Subcutaneous adipose tissue (tissue), 4 donors: ENCODE measurements around the gene GP1BB. TPM values are rescaled to one million over a fixed set of nuclear protein-coding genes. Genes with fewer than 3 reads are reported as not detected.

Experiments
- CTCF ChIP-seq: fragments of 450-650 bp; IDR thresholded peaks from one replicate; pipeline ENCODE4 v1.5.1; 2016; ENCODE audit warnings: low read depth, mild to moderate bottlenecking, control low read depth, antibody characterized with exemption, moderate library complexity
- total RNA-seq, 4 donors: library from RNA; depleted of rRNA; stranded (reverse); fragments of >200 nt; gene quantifications; one replicate each; pipeline ENCODE4 v1.1.0, GENCODE V29; 2016

GP1BB gene
- total RNA-seq, 4 donors from 2014 or later: 0.34 to 2.8 (median 1.5) TPM; not detected in 1

DNA sequence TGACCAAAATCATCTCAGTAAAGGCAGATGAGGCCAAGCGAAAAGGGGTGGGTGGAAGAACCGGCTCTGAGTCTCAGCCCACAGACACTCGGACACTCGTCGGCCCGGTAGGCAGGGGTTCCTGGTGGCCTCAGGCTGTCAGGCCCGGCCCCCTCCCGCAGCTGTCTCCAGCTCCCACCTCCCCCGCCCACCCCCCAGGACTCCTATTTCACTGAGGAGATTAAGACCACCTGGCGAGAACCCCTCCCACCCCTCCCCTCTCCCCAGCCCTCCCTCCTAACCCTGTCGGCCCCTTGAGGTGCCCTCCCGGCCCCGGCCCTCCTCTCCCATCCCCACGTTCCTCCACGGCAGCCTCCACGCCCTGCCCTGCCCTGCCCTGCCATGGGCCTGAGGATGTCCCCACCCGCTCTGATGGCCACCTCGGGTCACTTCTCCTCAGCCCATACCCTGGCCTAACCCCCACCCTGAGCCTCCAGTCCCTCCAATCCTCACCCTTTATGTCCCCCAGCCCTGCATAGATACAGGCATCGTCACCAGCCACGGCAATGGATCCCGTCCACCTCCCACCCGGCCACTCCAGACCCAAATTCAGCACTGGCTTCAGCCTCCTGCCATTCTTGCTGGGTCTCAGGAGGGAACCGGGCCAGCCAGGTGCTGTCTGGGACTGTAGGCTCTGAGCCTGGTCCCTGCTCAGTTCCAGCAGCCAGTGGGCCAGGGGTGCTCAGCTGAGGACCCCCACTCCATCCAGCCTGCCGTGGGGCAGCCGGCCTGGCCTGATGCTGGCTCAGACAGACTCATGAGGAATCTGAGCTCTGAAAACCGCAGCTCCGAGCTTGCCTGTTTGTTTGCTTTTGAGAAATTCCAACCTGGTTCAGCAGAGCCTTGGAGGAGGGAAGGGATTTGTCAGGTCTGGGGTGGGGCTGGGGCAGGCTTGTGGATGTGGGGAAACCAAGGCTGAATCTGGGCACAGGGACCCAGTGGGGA, 27.5 kb downstream of the GP1BB start:
- no peak for TF ChIP-seq CTCF

DNA sequence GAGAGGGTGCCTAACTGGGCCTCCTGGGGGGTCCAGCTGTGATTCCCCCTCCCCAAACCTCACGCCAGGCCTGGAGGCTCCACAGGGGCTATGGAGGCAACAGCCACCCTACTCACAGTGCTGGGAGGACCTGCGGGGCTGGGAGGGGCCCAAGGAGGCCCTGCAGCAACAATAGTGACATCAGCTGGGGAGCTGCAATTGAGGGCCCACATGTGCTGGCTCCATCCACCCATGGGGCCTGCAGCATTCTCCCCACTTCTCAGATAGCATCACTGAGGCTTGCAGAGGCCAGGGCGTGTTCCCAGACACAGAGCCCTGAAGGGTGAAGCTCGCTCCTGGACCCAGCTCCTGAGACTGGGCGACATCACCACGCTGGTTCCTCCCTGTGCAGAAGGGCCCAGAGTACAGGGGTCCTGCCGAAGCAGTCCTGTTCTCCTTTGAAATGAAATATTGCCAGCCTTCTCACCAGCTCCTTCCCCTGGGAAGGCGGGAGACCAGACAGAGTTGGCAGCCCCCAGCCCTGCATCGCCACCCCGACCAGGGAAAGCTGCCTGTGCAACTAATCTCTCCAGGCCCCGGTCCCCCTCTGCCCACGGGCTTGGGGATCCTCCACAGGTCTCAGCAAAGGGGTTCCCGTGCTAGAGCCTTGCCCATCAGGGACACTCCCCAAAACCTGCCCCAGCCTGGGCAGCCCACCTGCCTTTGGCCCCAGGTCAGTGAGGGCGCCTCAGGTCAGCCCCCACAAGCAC, 28.3 kb downstream of the GP1BB start:
- no peak for TF ChIP-seq CTCF

- TF ChIP-seq CTCF: no peak
Measured at GRCh38 chr22:19753090-19753842, 29.9 kb downstream of the GP1BB start.

DNA sequence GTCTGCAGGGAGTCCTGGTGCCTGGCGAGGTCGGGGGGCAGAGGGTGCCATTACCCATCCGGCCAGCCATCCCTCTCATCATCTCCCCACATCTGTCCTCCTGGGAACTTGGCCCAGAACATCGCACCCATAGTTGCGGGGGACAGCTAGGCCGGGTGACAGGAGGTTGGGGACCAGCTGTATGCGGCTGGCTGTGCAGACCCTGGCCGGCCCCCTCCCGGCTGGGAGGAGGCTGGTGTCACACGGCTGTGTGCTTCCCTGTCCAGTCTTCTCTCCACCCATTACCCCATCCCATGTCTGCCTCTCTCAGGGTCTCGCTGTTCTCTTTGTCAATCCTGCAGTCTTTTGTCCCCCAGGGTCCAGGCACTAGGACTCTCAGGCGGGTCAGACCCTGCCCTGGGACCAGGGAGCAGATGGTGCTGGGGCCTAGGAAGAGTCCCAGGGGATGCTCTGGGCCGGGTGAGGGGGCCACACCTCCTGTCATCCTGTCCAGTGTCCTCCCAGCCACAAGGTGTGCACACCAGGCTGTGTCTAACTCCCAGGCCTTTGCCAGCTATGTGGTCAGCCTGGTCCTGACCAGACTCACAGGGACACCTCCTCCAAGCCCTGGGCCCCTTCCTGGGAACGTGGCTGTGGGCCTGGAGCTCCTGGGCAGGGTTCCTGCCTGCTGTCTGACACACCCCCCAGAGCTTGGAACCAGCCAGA, 30.8 kb downstream of the GP1BB start:
- no peak for TF ChIP-seq CTCF

- TF ChIP-seq CTCF: no peak
Measured at GRCh38 chr22:19754701-19755144, 31.4 kb downstream of the GP1BB start.

GRCh38 chr22:19755145-19755710, 31.9 kb downstream of the GP1BB start:
- no peak for TF ChIP-seq CTCF
